Glutamatergic neuron (in vitro differentiated cells): ENCODE measurements around the gene CADM2. TPM values are rescaled to one million over a fixed set of nuclear protein-coding genes. Genes with fewer than 3 reads are reported as not detected.

Source experiments
- DNase-seq: peaks from one replicate; pipeline ENCODE4 v3.0.0; 2022
- H3K27ac Mint-ChIP-seq: one replicate; pipeline ENCODE4 v1.8.0; 2020; ENCODE audit warnings: mild to moderate bottlenecking, mixed read lengths, inconsistent platforms; ENCODE audit not compliant: unreplicated experiment
- H3K27me3 Mint-ChIP-seq: one replicate; pipeline ENCODE4 v1.8.0; 2020; ENCODE audit warnings: mild to moderate bottlenecking, moderate library complexity, mixed read lengths, inconsistent platforms; ENCODE audit not compliant: unreplicated experiment
- H3K36me3 Mint-ChIP-seq: one replicate; pipeline ENCODE4 v1.8.0; 2020; ENCODE audit warnings: mild to moderate bottlenecking, mixed read lengths, inconsistent platforms; ENCODE audit not compliant: unreplicated experiment
- H3K4me1 Mint-ChIP-seq: one replicate; pipeline ENCODE4 v1.8.0; 2020; ENCODE audit warnings: mild to moderate bottlenecking, low read depth, mixed read lengths, inconsistent platforms; ENCODE audit not compliant: unreplicated experiment
- H3K4me3 Mint-ChIP-seq: one replicate; pipeline ENCODE4 v1.8.0; 2020; ENCODE audit warnings: mild to moderate bottlenecking, mixed read lengths, inconsistent platforms; ENCODE audit not compliant: unreplicated experiment
- H3K9me3 Mint-ChIP-seq: one replicate; pipeline ENCODE4 v1.8.0; 2020; ENCODE audit warnings: mild to moderate bottlenecking, moderate library complexity, mixed read lengths, inconsistent platforms; ENCODE audit not compliant: unreplicated experiment
- CTCF ChIP-seq: fragments of 200-600 bp; sonication (generic); IDR thresholded peaks from one replicate; pipeline ENCODE4 v1.5.0; 2021; ENCODE audit not compliant: partially characterized antibody, unreplicated experiment
- total RNA-seq: library from RNA; stranded (reverse); fragmentation: NEBNext Ultra II Directional; extraction: Animal tissue kit (Norgen Biotek cat#: 25700); gene quantifications from one replicate; pipeline ENCODE4 v1.2.1, GENCODE V29; 2021; ENCODE audit not compliant: unreplicated experiment

CADM2 gene
- total RNA-seq, 1 donor from 2014 or later = 233 TPM

GRCh38 chr3:85270488-85270887, 311.7 kb downstream of the CADM2 start:
- H3K27me3 Mint-ChIP-seq = no peaks in the 10 kb centered on the region
- H3K36me3 Mint-ChIP-seq = no peaks in the 10 kb centered on the region
- no peak for TF ChIP-seq CTCF
- peaks cover 18% of the 10 kb centered on the region for H3K4me1 Mint-ChIP-seq
- H3K9me3 Mint-ChIP-seq = peaks cover 3% of the 10 kb centered on the region
- no peak for DNase-seq
- no peak overlapping the region for H3K4me3 Mint-ChIP-seq
- peak overlapping the region; percentile 81 for H3K27ac Mint-ChIP-seq

- TF ChIP-seq CTCF = no peak
- Mint-ChIP-seq H3K4me1 (peaks cover 17% of the 10 kb centered on the region), H3K27me3 (no peaks in the 10 kb centered on the region), H3K27ac (no peak overlapping the region), H3K36me3 (no peaks in the 10 kb centered on the region), H3K9me3 (peaks cover 3% of the 10 kb centered on the region), H3K4me3 (no peak overlapping the region)
- no peak for DNase-seq
These were observed 313.1 kb downstream of the CADM2 start for GRCh38 chr3:85271911-85272310.

GRCh38 chr3:85288257-85288656, 329.5 kb downstream of the CADM2 start:
- peaks cover 1% of the 10 kb centered on the region for H3K4me1 Mint-ChIP-seq
- no peak overlapping the region for H3K27ac Mint-ChIP-seq
- H3K4me3 Mint-ChIP-seq = no peak overlapping the region
- H3K36me3 Mint-ChIP-seq = peaks cover 3% of the 10 kb centered on the region
- no peak for DNase-seq
- TF ChIP-seq CTCF = no peak
- peaks cover 5% of the 10 kb centered on the region for H3K9me3 Mint-ChIP-seq
- peaks cover 2% of the 10 kb centered on the region for H3K27me3 Mint-ChIP-seq

- DNase-seq = no peak
- Mint-ChIP-seq H3K27ac (no peak overlapping the region), H3K9me3 (no peaks in the 10 kb centered on the region), H3K4me1 (no peaks in the 10 kb centered on the region), H3K36me3 (peaks cover 3% of the 10 kb centered on the region), H3K4me3 (no peak overlapping the region), H3K27me3 (no peaks in the 10 kb centered on the region)
- no peak for TF ChIP-seq CTCF
These were observed 338.5 kb downstream of the CADM2 start for GRCh38 chr3:85297291-85297690.

GRCh38 chr3:85298032-85298431, 339.2 kb downstream of the CADM2 start:
- no peaks in the 10 kb centered on the region for H3K4me1 Mint-ChIP-seq
- no peak overlapping the region for H3K4me3 Mint-ChIP-seq
- H3K9me3 Mint-ChIP-seq = no peaks in the 10 kb centered on the region
- no peak for TF ChIP-seq CTCF
- no peak overlapping the region for H3K27ac Mint-ChIP-seq
- H3K27me3 Mint-ChIP-seq = no peaks in the 10 kb centered on the region
- no peaks in the 10 kb centered on the region for H3K36me3 Mint-ChIP-seq
- no peak for DNase-seq
